ENCODE measurements around the gene DAPL1. TPM values are rescaled to one million over a fixed set of nuclear protein-coding genes. Genes with fewer than 3 reads are reported as not detected.

Gene DAPL1
- total RNA-seq, 1 donor from 2014 or later: not detected

- peak overlapping the region in 1 of 2 donors; percentile 2 for H3K4me3 ChIP-seq
- peak overlapping the region; percentile 11 to 34 for H3K27ac ChIP-seq
- no peaks in the 10 kb centered on the region for H3K36me3 ChIP-seq
- intact Hi-C loops (cut with DNase I): no loop called here
- H3K27me3 ChIP-seq: no peaks in the 10 kb centered on the region
- H3K9me3 ChIP-seq: no peaks in the 10 kb centered on the region
- H3K4me1 ChIP-seq: peaks cover 0 to 16% of the 10 kb centered on the region in 2 donors
- DNase-seq (ENCODE audit: low spot score in 2 of 2): no peak
- no peak for TF ChIP-seq CTCF (IDR thresholded peaks at IDR 0.05)
Observed at GRCh38 chr2:158828378-158829164, 33.5 kb downstream of the DAPL1 start.

- DNase-seq (ENCODE audit: low spot score in 2 of 2): no peak
- H3K4me1 ChIP-seq: peaks cover 0 to 16% of the 10 kb centered on the region in 2 donors
- H3K27ac ChIP-seq: peak overlapping the region in 1 of 2 donors; percentile 8
- H3K4me3 ChIP-seq: no peak overlapping the region
- intact Hi-C loops (cut with DNase I): no loop called here
- no peak for TF ChIP-seq CTCF (IDR thresholded peaks at IDR 0.05)
- H3K27me3 ChIP-seq: no peaks in the 10 kb centered on the region
- no peaks in the 10 kb centered on the region for H3K36me3 ChIP-seq
- H3K9me3 ChIP-seq: no peaks in the 10 kb centered on the region
Observed at GRCh38 chr2:158829167-158829566, 34.0 kb downstream of the DAPL1 start.

- Histone ChIP-seq H3K27me3 (no peaks in the 10 kb centered on the region), H3K36me3 (no peaks in the 10 kb centered on the region), H3K9me3 (no peaks in the 10 kb centered on the region), H3K4me1 (peaks cover 0 to 16% of the 10 kb centered on the region in 2 donors), H3K4me3 (no peak overlapping the region), H3K27ac (no peak overlapping the region)
- intact Hi-C loops (cut with DNase I): no loop called here
- TF ChIP-seq CTCF (IDR thresholded peaks at IDR 0.05): no peak
- DNase-seq (ENCODE audit: low spot score in 2 of 2): no peak
Observed at GRCh38 chr2:158830201-158830600, 35.1 kb downstream of the DAPL1 start.

- no peak overlapping the region for H3K27ac ChIP-seq
- TF ChIP-seq CTCF (IDR thresholded peaks at IDR 0.05): no peak
- no peak for DNase-seq (ENCODE audit: low spot score in 2 of 2)
- H3K4me3 ChIP-seq: no peak overlapping the region
- no peaks in the 10 kb centered on the region for H3K27me3 ChIP-seq
- no peaks in the 10 kb centered on the region for H3K36me3 ChIP-seq
- no peaks in the 10 kb centered on the region for H3K9me3 ChIP-seq
- no peaks in the 10 kb centered on the region for H3K4me1 ChIP-seq
- intact Hi-C loops (cut with DNase I): no loop called here
Observed at GRCh38 chr2:158835431-158835830, 40.3 kb downstream of the DAPL1 start.

- no peaks in the 10 kb centered on the region for H3K36me3 ChIP-seq
- intact Hi-C loops (cut with DNase I): no loop called here
- peaks cover 3 to 11% of the 10 kb centered on the region in 2 donors for H3K4me1 ChIP-seq
- no peak for DNase-seq (ENCODE audit: low spot score in 2 of 2)
- H3K27me3 ChIP-seq: no peaks in the 10 kb centered on the region
- no peak overlapping the region for H3K4me3 ChIP-seq
- no peaks in the 10 kb centered on the region for H3K9me3 ChIP-seq
- H3K27ac ChIP-seq: no peak overlapping the region
- no peak for TF ChIP-seq CTCF (IDR thresholded peaks at IDR 0.05)
Observed at GRCh38 chr2:158837645-158838044, 42.5 kb downstream of the DAPL1 start.

Measured in ascending aorta (tissue), 2 donors.